HG02571 (cell line): ENCODE results near the gene RASA4.
A peak's percentile ranks its signal among the peaks of the same experiment; 100 is the strongest.
"Not testable (repeated sequence)": the region's sequence is repeated elsewhere in the genome, so short reads cannot be mapped to it uniquely, and the experiment has no call there.

Experiments
- ATAC-seq: cut with Tn5 transposase; IDR thresholded peaks from one replicate; pipeline ENCODE4 v1.9.1; 2021; ENCODE audit warnings: mild to moderate bottlenecking, moderate library complexity; ENCODE audit not compliant: unreplicated experiment

The RASA4 gene

DNA sequence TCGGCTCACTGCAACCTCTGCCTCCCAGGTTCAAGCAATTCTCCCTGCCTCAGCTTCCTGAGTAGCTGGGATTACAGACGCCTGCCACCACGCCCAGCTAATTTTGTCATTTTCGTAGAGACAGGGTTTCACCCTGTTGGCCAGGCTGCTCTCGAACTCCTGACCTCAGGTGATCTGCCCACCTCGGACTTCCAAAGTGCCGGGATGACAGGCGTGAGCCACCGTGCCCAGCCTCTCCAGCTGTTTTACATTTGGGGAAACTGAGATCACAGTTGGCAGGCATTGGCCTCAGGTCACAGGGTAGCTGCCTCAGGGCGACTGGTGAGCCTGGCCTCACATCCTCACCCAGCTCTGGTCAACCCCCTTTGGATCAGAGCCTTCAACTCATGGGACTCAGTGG, 6.8 kb downstream of the RASA4 start:
- not testable (repeated sequence) for ATAC-seq

DNA sequence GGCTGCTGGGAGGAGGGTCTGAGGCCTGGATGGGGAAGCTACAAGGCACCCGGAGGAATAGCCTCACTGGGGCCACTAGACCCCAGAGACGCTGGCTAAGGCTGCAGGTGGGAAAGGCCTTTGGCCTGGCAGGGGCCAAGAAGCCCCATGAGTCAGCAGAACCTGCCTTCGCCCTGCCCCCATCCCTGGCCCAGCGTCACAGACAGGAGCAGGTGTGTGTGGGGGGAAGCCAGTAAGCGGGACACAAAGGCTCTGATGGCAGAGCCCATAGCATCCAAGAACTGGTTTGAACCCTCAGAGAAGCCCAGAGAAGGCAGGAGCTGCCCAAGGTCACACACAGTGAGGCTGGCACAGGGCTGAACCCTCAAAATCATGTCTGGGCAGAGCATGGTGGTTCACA, 9.7 kb downstream of the RASA4 start:
- ATAC-seq = not testable (repeated sequence)

DNA sequence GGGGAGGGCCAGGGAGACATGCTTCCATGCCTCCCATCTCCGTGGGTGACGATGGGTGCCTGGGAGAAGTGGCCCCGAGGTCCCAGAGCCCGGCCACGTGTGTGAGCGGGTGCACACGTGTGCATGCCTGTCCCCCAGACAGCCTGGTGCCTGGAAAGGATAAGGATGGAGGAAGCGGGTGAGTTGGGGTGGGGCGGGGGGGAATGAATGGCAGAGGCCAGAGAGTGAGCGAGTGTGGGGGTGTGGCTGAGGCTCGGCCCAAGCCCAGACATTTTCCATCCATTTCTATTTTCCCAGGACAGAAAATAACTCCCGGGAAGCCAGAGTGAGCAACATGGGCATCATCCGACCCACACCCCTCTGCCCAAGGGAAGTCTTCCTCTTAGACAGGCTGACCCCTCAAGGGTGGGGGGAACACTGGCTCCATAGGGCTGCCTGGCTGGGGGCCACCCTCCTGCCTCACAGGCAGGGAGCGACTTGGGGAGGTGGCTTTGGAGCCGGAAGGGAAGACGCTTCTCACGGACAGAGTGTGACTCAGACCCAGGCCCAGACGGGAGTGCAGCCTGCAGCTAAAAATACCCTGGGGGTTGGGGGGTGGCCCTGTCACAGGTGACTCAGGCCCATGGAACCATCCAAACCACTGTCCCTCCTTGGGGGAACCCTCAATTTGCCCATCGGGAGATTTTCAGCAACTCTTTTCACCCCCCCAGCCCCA, 12.0 kb downstream of the RASA4 start:
- not testable (repeated sequence) for ATAC-seq

DNA sequence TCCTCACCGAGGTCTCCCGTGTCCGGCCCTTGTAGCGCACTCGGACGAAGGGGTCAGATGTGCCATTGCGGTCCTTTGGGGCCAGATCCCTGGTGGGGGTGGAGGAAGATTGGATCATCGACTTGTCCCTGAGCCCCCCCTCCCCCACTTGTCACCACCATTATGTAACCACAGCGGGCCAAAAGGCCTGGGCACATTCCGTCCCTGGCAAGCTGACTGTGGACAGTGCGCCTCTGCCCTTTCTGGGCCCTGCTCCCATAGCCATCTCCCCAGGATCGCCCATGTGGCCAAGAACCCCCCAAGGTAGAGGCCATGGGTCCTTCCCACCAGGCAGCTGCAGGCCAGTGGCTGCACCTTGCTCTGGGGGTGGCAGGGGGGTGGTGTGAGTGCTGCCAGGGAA, 14.2 kb downstream of the RASA4 start:
- not testable (repeated sequence) for ATAC-seq

DNA sequence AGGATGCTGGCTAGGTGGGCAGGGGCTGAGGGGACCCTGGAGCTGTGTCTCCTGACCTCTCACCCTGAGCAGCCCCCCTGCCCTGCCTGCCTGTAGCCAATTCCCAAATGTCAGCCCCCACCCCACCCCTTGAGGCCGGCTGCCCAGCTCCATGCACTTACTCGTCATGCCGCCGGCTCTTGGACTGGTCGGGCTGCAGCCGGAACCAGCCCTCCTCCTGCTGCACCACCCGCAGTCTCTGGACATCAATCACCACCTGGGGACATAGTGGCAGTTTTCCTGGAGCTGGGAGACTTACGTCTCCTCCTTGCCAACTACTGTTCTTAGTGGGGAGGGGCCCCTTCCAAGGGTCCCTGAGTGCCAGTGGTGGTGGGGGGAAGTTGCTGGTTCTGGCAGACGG, 16.9 kb downstream of the RASA4 start:
- not testable (repeated sequence) for ATAC-seq

DNA sequence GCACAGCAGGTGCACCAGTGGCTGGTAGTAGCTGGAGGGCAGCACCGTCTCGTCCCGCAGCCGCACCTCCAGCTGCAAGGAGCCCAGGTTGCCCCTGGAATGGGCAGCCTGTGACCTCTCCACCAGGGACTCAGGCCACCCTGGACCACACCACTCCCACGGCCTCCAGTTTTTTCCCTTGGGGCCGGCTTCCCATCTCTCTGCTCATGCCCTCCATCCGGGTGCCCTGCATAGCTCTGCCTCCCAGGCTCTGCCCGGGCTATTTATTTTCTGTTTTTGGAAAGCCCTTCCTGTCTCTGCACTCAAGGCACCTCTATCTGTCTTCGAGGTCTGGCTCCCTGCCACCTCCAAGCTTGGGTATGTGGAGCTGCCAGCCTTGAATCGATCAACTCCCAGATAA, 20.5 kb downstream of the RASA4 start:
- not testable (repeated sequence) for ATAC-seq

DNA sequence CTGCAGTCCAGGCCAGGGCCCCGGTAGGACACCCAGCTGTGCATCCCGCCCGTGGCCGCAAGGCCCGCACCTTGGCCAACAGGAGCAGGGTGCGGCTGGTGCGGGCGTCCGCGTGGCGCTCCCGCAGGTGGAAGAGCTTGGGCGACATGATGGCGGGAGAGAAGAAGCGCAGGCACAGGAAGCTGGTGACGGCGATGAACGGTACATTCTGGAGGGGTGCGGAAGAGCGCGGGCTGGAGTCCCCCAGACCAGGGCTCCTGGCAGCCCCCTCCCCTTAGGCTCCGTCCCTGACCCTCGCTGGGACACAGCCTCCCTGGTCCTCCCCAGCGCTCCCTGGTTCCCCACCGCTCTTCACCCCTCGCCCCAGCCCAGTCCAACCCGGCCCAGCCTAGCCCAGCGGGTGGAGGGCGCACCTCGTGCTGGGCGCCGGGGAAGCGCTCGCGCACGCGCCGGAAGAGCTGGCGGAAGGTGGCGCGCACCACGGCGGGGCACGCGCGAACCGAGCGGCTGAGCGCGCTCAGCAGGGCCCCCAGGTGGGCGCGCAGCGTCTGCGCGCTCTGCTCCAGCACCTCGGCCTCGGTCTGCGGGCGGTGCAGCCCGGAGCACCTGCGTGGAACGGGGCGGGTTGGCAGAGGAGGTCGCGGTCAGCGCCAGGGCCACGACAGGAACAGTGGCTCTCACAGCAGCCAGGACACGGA, 22.8 kb downstream of the RASA4 start:
- ATAC-seq = peak; percentile 44

DNA sequence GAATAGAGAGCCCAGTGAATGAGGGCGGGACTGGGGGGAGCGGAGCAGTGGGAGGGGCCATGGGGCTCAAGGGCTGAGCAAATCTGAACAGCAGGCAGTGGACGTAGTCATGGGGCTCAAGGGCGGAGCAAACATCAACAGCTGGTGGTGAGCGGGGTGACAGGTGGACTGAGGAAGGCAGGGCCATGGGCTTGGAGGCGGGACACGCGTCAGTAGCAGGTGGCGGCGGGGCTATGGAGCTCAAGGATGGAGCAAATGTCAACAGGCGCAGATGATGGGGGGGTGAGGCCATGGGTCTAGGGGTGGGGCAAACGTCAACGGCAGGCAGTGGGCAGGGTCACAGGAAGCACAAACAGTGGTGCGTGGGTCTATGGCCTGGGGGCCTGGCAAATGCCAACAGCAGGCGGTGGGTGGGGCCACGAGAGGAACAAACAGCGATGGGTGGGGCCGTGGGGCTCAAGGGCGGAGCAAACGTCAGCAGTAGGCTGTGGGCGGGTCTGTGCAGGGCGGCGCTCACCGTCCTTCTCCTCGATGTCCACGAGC, 24.0 kb downstream of the RASA4 start:
- peak; percentile 55 for ATAC-seq

DNA sequence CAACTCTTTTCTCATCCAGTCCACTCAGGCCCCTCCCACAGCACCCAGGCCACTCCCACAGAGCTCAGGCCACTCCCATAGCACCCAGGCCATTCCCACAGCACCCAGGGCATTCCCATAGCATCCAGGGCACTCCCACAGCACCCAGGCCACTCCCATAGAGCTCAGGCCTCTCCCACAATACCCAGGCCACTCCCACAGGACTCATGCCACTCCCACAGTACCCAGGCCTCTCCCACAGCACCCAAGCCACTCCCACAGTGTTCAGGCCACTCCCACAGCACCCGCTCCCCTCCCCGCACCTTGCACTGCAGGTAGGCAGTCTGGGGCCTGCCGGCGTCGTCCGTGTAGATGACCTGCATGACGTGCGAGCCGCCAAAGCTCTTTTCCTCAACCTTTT, 26.7 kb downstream of the RASA4 start:
- ATAC-seq = peak; percentile 27

DNA sequence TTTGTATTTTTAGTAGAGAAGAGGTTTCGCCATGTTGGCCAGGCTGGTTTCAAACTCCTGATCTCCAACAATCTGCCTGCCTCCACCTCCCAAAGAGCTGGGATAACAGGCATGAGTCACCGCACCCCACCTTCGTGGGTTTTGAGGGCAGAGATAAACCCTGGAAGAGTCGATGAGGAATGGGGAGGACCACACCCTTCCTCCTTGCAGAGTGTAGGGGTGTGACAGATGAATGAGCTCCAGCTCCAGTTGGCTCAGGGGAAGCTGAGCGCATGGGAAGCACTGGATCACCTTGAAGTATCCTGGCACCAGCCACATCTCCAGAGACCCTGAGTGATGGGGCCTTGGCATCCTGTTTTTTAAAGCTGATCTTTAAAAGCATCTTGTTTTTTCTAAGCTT, 33.1 kb downstream of the RASA4 start:
- not testable (repeated sequence) for ATAC-seq

DNA sequence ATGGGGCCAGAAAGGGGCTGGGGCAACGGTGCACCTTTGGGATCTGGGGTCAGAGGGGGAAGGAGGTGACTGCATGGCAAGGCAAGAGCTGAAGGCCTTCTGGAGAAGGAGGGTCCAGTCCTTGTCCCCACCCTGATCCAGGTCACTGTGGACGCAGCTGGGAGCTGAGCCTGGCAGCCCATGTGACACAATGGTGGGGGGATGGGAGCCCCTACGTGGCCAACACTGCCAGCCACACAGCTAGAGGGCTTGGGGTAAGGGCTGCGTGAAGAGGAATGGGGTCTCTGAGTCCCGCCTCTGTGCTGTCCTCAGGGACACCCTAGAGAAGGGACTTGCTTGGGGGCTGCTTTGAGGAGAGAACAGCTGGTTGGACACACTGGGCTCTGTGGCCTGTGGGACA, 34.8 kb downstream of the RASA4 start:
- ATAC-seq = not testable (repeated sequence)

DNA sequence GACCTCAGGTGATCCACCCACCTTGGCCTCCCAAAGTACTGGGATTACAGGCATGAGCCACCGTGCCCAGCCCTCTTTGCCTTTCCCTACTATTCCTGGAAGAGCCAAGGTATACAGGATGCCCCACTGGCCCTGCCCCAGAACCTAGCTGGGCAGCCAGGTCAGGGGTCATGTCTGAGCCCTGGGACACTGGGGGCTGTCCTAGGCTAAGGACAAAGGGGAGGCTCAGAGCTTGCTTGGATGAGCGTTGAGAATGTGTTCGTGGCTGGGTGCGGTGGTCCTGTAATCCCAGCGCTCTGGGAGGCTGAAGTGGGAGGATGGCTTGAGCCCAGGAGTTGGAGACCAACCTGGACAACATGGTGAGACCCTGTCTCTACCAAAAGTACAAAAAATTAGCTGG, 38.1 kb downstream of the RASA4 start:
- ATAC-seq = not testable (repeated sequence)

DNA sequence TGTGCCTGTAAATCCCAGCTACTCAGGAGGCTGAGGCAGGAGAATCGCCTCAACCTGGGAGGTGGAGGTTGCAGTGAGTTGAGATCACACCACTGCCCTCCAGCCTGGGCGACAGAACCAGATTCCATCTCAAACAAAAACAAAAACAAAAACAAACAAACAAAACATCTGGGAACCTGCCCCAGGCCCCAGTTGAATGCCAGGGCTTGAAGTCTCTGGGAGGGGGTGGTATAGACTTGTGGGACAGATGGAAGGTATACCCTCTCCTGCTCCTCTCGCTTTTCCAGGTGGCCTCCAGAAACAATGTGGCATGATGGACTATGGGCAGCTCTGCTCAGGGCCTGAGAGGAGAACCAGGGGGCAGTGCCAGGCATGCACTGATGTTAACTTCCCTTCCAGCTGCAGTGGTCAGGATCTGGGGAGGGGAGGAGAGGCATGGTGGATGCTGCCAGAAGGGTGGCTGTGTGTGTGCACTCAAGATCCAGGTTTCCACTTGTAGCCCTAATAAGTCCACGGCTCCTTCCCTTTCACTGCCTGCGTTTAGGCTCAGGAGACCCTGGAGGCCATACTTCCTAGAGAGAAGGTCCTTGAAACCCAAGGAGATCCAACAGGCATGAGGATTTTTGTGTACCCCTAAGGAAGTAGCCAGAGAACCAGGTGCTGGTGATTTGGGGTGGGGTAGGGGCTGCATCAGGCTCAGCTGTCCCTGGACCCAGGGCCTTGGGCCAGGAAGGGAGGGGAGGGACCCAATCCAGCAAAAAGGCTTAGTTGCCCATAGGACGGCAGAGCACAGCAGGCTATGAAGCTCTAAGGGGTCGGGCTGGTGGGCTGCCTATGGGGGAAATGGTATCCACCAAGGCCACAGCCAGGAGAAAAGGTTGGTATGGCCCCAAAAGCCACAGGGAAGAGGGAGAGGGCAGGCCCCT, 39.0 kb downstream of the RASA4 start:
- ATAC-seq = not testable (repeated sequence)

DNA sequence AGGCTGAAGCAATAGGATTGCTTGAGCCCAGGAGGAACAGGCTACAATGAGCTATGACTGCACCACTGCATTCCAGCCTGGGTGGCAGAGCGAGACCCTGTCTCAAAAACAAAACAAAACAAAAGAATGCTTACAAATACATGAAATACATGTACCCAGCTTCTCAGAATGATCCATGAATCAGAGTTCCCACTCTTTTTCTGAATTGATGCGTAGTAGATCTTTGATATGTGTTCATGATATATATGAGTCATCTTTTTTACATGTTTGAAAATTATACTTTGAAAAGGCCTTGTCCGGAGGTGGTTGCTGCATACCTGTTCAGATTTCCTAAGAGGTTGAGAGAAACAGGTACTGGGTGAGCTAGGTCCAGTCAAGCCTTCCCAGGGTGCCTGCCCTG, 40.2 kb downstream of the RASA4 start:
- ATAC-seq = not testable (repeated sequence)

DNA sequence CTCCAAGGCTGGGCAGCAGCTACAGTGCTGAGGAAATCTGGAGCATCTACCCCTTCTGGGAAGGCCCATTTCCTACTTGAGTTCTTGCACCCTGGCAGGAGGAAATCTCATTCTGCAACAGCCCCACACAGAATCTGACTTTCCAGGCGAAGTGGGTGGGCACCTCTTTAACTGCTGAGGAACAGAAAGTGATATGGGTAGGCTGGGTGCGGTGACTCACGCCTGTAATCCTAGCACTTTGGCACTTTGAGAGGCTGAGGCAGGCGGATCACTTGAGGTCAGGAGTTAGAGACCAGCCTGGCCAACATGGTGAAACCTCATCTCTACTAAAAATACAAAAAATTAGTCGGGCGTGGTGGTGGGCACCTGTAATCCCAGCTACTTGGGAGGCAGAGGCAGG, 41.9 kb downstream of the RASA4 start:
- ATAC-seq = not testable (repeated sequence)

DNA sequence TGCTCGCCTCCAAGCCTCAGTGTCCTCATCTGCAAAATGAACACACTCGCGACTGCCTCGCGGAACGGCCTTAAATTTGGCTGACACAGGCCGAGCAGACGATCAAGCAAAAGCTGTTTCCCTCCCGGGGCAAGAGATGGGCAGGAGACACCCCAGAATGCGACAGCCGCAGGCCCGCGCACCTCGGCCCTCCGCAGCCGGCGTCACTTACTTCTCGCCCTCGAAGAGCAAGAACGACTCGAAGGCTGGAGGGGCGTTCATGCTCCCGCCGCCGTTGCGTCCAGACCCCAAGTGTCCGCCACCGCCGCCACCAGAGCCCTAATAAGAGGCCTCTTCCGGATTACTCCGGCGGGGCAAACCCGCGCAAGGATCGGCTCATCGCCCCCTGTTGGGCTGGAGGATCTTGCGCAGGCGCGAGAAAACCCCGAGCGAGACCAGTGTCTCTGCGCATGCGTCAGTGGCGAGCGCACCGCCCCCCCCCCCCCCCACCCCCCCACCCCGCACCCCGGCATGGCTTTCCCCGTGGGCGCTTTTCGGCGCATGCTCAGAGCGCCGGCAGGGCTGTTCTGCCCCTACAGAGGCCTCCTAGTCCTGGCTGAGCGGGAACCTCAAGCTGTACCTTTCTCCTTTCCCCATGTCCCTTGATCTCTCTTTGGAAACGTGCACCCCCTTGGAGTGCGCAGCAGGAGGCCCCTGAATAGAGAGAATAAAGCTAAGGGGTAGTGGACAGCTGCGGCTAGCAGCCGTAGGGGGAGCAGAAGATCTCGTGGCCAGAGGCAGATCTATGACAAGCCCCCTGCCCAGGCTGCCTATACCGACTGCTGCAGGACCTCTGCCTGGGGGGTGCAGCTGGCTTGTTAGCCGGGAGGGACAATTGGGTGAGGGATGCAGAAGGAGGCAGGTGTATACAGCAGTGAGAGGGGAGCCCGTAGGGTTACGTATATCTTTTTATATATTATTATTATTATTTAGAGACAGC, 44.0 kb downstream of the RASA4 start, which contains the start of gene POLR2J3:
Gene POLR2J3 (minus strand): TSS at position 323 of the 979 bp plus-strand sequence. CDS start 62 bp downstream, at position 261.
- peak; percentile 94 for ATAC-seq

DNA sequence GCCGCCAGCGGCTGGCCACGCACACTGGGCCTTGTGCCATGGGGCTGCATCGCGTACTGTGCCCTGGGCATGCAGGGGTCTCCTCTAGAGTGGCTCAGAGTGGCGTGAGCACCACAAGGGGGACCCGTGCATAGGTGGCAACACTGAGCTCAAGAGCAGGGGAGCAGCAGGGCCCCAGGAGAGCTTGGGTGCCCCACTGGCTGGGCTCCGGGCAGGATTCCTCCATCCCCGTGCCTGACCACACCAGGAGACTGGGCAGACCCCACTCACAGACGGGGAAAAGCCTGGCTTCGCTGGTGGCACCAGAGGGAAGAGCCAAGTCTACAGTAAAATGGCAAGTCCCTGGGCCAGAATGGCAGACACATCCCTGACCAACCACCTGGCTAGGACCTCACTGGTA, 47.9 kb downstream of the RASA4 start:
- ATAC-seq = not testable (repeated sequence)

DNA sequence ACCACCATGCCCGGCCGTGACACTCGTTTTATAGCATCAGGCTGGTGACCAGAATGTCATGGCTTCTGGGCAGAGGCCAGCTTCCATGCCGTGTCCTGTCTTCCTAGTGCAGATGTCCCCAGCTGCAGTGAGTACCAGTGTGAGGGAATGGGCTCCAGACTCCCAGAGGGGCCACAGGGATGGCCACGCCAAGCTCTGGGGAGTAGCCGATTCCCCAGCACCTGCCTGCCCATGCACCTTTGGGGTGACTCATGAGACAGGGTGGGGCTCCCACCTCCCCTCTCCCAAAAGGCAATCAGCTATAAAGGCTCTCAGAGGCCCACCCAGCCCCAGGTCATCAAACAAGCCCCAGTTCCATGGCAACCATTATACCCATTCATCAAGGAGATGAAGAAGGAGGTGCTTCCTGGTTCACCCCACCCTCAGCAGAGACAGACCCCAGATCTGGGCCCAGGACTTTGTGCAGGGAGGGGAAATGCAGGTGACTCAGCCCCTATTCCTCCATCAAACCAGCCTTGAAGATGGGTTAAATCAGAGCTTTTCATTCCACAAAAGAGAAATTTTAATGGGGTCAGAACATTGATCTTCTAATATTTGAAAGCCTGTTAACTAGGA, 65.6 kb downstream of the RASA4 start, which contains the start of gene SPDYE2:
Gene SPDYE2 (plus strand): TSS at position 419 of the 615 bp plus-strand sequence. CDS start 2,030 bp downstream, outside the sequence.
- not testable (repeated sequence) for ATAC-seq

DNA sequence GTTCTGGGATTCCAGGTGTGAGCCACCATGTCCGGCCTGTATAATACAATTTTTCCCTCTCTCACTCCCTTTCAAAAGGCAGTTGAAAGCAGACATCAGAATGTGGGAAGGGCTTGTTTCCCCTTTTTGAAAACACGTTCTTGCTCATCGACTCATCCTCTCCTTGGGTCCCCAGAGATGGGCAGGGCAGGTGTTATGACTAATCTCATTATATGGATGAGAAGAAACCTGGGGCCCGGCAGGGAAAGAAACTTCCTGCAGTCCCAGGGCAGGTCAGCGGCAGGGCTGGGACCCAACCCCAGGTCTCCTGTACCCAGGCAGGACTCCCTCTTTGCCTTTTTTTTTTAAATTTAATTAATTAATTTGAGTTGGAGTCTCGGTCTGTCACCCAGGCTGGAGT, 70.2 kb downstream of the RASA4 start:
- peak; percentile 71 for ATAC-seq
